ENCODE data around the gene PSMG2. TPM values are rescaled to one million over a fixed set of nuclear protein-coding genes. Genes with fewer than 3 reads are reported as not detected.

PSMG2 gene
- total and polyA plus RNA-seq, 2 of the 13 experiments (the other 11 are each of a cell fraction or from before 2014, with no cell fraction given) = 53.4 to 94.8 TPM

GRCh38 chr18:12692206-12692605 is 10.6 kb upstream of the PSMG2 start:
- ATAC-seq = peak; percentile 91
- intact Hi-C loops (cut with micrococcal nuclease; ENCODE audit: unreplicated experiment) = no loop called here
- TF ChIP-seq AGO1 (IDR thresholded peaks at IDR 0.05; ENCODE audit: low read depth, low read length, poor library complexity, severe bottlenecking) (no peak), ZNF619 (CRISPR knock-in tag; IDR thresholded peaks at IDR 0.05) (no peak), ZSCAN20 (CRISPR knock-in tag; IDR thresholded peaks at IDR 0.05; ENCODE audit: borderline replicate concordance) (no peak), HDAC2 (CRISPR knock-in tag; IDR thresholded peaks at IDR 0.05) (no peak), NFRKB (IDR thresholded peaks at IDR 0.05) (no peak), IRF1 (CRISPR knock-in tag; IDR thresholded peaks at IDR 0.05; ENCODE audit: low read depth) (no peak), ZBTB4 (CRISPR knock-in tag; IDR thresholded peaks at IDR 0.05; ENCODE audit: borderline replicate concordance) (no peak), ZSCAN9 (CRISPR knock-in tag; IDR thresholded peaks at IDR 0.05; ENCODE audit: borderline replicate concordance) (no peak), ZNF224 (CRISPR knock-in tag; IDR thresholded peaks at IDR 0.05) (no peak), ZNF562 (CRISPR knock-in tag; IDR thresholded peaks at IDR 0.05; ENCODE audit: borderline replicate concordance) (no peak), SP140L (CRISPR knock-in tag; IDR thresholded peaks at IDR 0.05; ENCODE audit: borderline replicate concordance) (no peak), BHLHE40 (IDR thresholded peaks at IDR 0.05; ENCODE audit: low read length) (no peak), DMTF1 (CRISPR knock-in tag; IDR thresholded peaks at IDR 0.05) (no peak), ZNF704 (CRISPR knock-in tag; IDR thresholded peaks at IDR 0.05; ENCODE audit: borderline replicate concordance) (no peak), ZNF256 (CRISPR knock-in tag; conservative IDR thresholded peaks at IDR 0.05) (no peak), KAT7 (CRISPR knock-in tag; IDR thresholded peaks at IDR 0.05; ENCODE audit: borderline replicate concordance) (no peak), GZF1 (CRISPR knock-in tag; IDR thresholded peaks at IDR 0.05) (no peak), MTF1 (CRISPR knock-in tag; IDR thresholded peaks at IDR 0.05) (no peak), PAX8 (CRISPR knock-in tag; IDR thresholded peaks at IDR 0.05; ENCODE audit: borderline replicate concordance) (no peak), ZNF549 (CRISPR knock-in tag; IDR thresholded peaks at IDR 0.05) (no peak)

More at GRCh38 chr18:12692206-12692605, 10.6 kb upstream of the PSMG2 start:
- no peaks in the 10 kb centered on the region for H4K20me1 ChIP-seq (ENCODE audit: insufficient read depth, low read length)
- FAIRE-seq (no peak), DNase-seq (ENCODE audit: low spot score) (peak; percentile 41)
- H3K79me2 ChIP-seq (ENCODE audit: insufficient read depth, low read length) = no peaks in the 10 kb centered on the region
- peaks cover 37% of the 10 kb centered on the region for H3K4me1 ChIP-seq (ENCODE audit: insufficient read depth, low read length)
- no peak overlapping the region for H3K4me2 ChIP-seq (ENCODE audit: low read depth, low read length)
- in situ Hi-C loops (cut with HindIII; ENCODE audit: extremely low pct_ligation_motif_present, low pct_unique_long_range_greater_than_20kb) = no loop called here
- BruUV-seq (replicated peaks) = no TSS peak
- H3K27me3 ChIP-seq (ENCODE audit: control insufficient read depth in 1 of 2, insufficient read depth in 2 of 2, low read length in 2 of 2) = no peaks in the 10 kb centered on the region
- no peak overlapping the region for H3K9ac ChIP-seq (ENCODE audit: insufficient read depth, low read depth, low read length)
- ChIA-PET CTCF (ENCODE audit: low intra/inter-chr PET ratio, low total read pairs) (no interaction called here), POLR2A (interaction anchor here (1.9 kb wide), 1 partner anchor 10 kb away, joined by 6 read pairs; the partner anchor contains the start of genes CEP76 and PSMG2)
- peaks cover 1 to 8% of the 10 kb centered on the region in 2 experiments; a peak in 3 of 5 replicates for H3K36me3 ChIP-seq (replicated peaks in 1 of 2; ENCODE audit: control insufficient read depth in 1 of 2, insufficient read depth in 2 of 2, low read length in 2 of 2)
- no peak overlapping the region for H3K4me3 ChIP-seq (replicated peaks in 1 of 3; ENCODE audit: insufficient read depth in 1 of 3, low read depth in 2 of 3, low read length in 3 of 3)
- H3K27ac ChIP-seq (ENCODE audit: extremely low read length, insufficient read depth, low read length) = peak overlapping the region; percentile 54
- WGBS (ENCODE audit: low lambda C conversion rate) = 57% methylated on average over 9 of the region's 9 CpGs
- H3K9me3 ChIP-seq (ENCODE audit: low read length) = no peaks in the 10 kb centered on the region
- no peak overlapping the region for H2AFZ ChIP-seq (ENCODE audit: low read length)

Data from HepG2 (cell line).